HCT116 (cell line): Measurements from ENCODE around the gene FAH. TPM values are rescaled to one million over a fixed set of nuclear protein-coding genes. Genes with fewer than 3 reads are reported as not detected.

ENCODE experiments used
- ATAC-seq: fragments of 200-7000 bp; cut with Tn5 transposase; 2 replicates; pipeline ENCODE4 v1.9.1; 2020; ENCODE audit warnings: mild to moderate bottlenecking, moderate library complexity
- BruUV-seq: library from RNA; stranded (reverse); fragments of 400-500 nt; replicated peaks from 2 replicates; lab custom pipeline; 2021; lab: Mats Ljungman, UMichigan
- CTCF ChIA-PET: fragments of 300-600 bp; sonication (Branson Sonifier 250); formaldehyde crosslinking; loops from one replicate; lab custom pipeline; 2021; ENCODE audit warnings: antibody characterized with exemption; lab: Charles Lee
- POLR2A ChIA-PET: fragments of 300-600, 350-600 bp; sonication (Branson Sonifier 250); formaldehyde crosslinking; loops from one replicate; lab custom pipeline; 2021; ENCODE audit warnings: antibody characterized with exemption; lab: Charles Lee
- RAD21 ChIA-PET, 2 experiments: fragments of 300-600 bp; sonication (Branson Sonifier 250); formaldehyde crosslinking; loops; one replicate each; lab custom pipeline; 2023; ENCODE audit warnings: low total read pairs in 2 of 2; ENCODE audit not compliant: uncharacterized antibody in 2 of 2, unreplicated experiment in 2 of 2, low non-redundant PET in 1 of 2; lab: Charles Lee
- DNase-seq: peaks from one replicate; pipeline ENCODE4 v3.0.0-alpha.2; 2010; ENCODE audit warnings: low read depth, low spot score
- H2AFZ ChIP-seq: fragments of 200-600 bp; shearing (Covaris generic), sonication (generic); 2 replicates; pipeline ENCODE4 v1.6.1; 2017; ENCODE audit warnings: low read depth, mixed run types, mixed read lengths, antibody characterized with exemption, low read length; ENCODE audit not compliant: poor library complexity, severe bottlenecking
- H3K27ac ChIP-seq: 2 replicates; pipeline ENCODE4 v1.5.1; 2012; ENCODE audit warnings: low read depth, low read length
- H3K27me3 ChIP-seq: fragments of 200-600 bp; sonication (generic); 2 replicates; pipeline ENCODE4 v1.6.1; 2016; ENCODE audit warnings: mixed run types, low read length, mixed read lengths; ENCODE audit not compliant: insufficient read depth
- H3K36me3 ChIP-seq, 2 experiments: fragments of 200-500 bp in 1 of 2; fragments of 200-600 bp in 1 of 2; sonication (Bioruptor generic) in 1 of 2; sonication (generic) in 1 of 2; 2 replicates each; pipeline versions ENCODE4 v1.5.1 to v1.6.1; 2014 to 2016; ENCODE audit warnings: low read length in 2 of 2, inconsistent platforms in 1 of 2, mixed read lengths in 1 of 2, mixed run types in 1 of 2; ENCODE audit not compliant: insufficient read depth in 2 of 2, control insufficient read depth in 1 of 2
- H3K4me1 ChIP-seq, 2 experiments: fragments of 200-600 bp in 1 of 2; sonication (generic) in 1 of 2; 2 replicates each; pipeline versions ENCODE4 v1.5.1 to v1.6.1; 2012 to 2017; ENCODE audit warnings: low read length in 2 of 2, inconsistent platforms in 1 of 2, mild to moderate bottlenecking in 1 of 2, mixed read lengths in 1 of 2, mixed run types in 1 of 2, moderate library complexity in 1 of 2; ENCODE audit not compliant: insufficient read depth in 2 of 2, control insufficient read depth in 1 of 2
- H3K4me2 ChIP-seq: fragments of 200-600 bp; sonication (generic); 2 replicates; pipeline ENCODE4 v1.6.1; 2017; ENCODE audit warnings: mixed run types, low read length, mixed read lengths
- H3K4me3 ChIP-seq, 2 experiments: fragments of 200-600 bp in 1 of 2; sonication (generic) in 1 of 2; replicated peaks in 1 of 2; 2 replicates each; pipeline ENCODE4 v1.5.1; 2011 to 2016; ENCODE audit warnings: low read length in 2 of 2, control low read depth in 1 of 2, low read depth in 1 of 2, mild to moderate bottlenecking in 1 of 2, mixed read lengths in 1 of 2, mixed run types in 1 of 2
- H3K79me2 ChIP-seq: fragments of 200-600 bp; sonication (generic); 2 replicates; pipeline ENCODE4 v1.6.1; 2017; ENCODE audit warnings: mild to moderate bottlenecking, mixed run types, low read length, moderate library complexity, mixed read lengths; ENCODE audit not compliant: insufficient read depth
- H3K9ac ChIP-seq: fragments of 200-600 bp; sonication (generic); 2 replicates; pipeline ENCODE4 v1.6.1; 2016; ENCODE audit warnings: low read length, mixed read lengths
- H3K9me2 ChIP-seq: fragments of 200-600 bp; sonication (generic), shearing (Covaris generic); 2 replicates; pipeline ENCODE4 v1.6.1; 2017; ENCODE audit warnings: mixed run types, mild to moderate bottlenecking, moderate library complexity; ENCODE audit not compliant: insufficient read depth
- H3K9me3 ChIP-seq, 2 experiments: fragments of 200-500 bp in 1 of 2; fragments of 200-600 bp in 1 of 2; sonication (Bioruptor generic) in 1 of 2; sonication (generic) in 1 of 2; 2 replicates each; pipeline ENCODE4 v1.6.1; 2014 to 2017; ENCODE audit warnings: low read length in 2 of 2, mixed read lengths in 2 of 2, inconsistent platforms in 1 of 2, low read depth in 1 of 2, mild to moderate bottlenecking in 1 of 2, mixed run types in 1 of 2, moderate library complexity in 1 of 2; ENCODE audit not compliant: control insufficient read depth in 1 of 2, insufficient read depth in 1 of 2
- H4K20me1 ChIP-seq: fragments of 200-600 bp; sonication (generic), shearing (Covaris generic); 2 replicates; pipeline ENCODE4 v1.6.1; 2017; ENCODE audit warnings: mixed run types, mild to moderate bottlenecking, moderate library complexity; ENCODE audit not compliant: insufficient read depth
- CBX3 ChIP-seq: IDR thresholded peaks from 2 replicates; pipeline ENCODE4 v1.6.1; 2012; ENCODE audit warnings: low read depth
- CEBPB ChIP-seq: IDR thresholded peaks from 2 replicates; pipeline ENCODE4 v1.6.1; 2012; ENCODE audit warnings: low read depth
- ELF1 ChIP-seq: IDR thresholded peaks from 2 replicates; pipeline ENCODE4 v1.6.1; 2012; ENCODE audit warnings: low read depth, borderline replicate concordance
- EZH2 ChIP-seq: fragments of 200-600 bp; sonication (generic); IDR thresholded peaks from 2 replicates; pipeline ENCODE4 v1.6.1; 2017; ENCODE audit warnings: antibody characterized with exemption, mixed run types
- EZH2phosphoT487 ChIP-seq: fragments of 200-600 bp; IDR thresholded peaks from 2 replicates; pipeline ENCODE4 v1.6.1; 2018; ENCODE audit warnings: antibody characterized with exemption, borderline replicate concordance
- JUND ChIP-seq: IDR thresholded peaks from 2 replicates; pipeline ENCODE4 v1.6.1; 2012
- RAD21 ChIP-seq: IDR thresholded peaks from 2 replicates; pipeline ENCODE4 v1.6.1; 2012; ENCODE audit warnings: low read depth, mild to moderate bottlenecking
- SP1 ChIP-seq: IDR thresholded peaks from 2 replicates; pipeline ENCODE4 v1.6.1; 2012; ENCODE audit warnings: low read depth
- SRF ChIP-seq: IDR thresholded peaks from 2 replicates; pipeline ENCODE4 v1.6.1; 2012; ENCODE audit warnings: low read depth
- ZNF274 ChIP-seq: fragments of 200-500 bp; sonication (Bioruptor generic); IDR thresholded peaks from 2 replicates; pipeline ENCODE4 v1.6.1; 2014; ENCODE audit warnings: mild to moderate bottlenecking, low read depth, low read length, inconsistent platforms
- intact Hi-C: fragments of 100-400 bp; cut with micrococcal nuclease; formaldehyde crosslinking; loops from 2 replicates; pipeline ENCODE4 v1.10.0; 2022
- total RNA-seq: library from RNA; stranded (reverse); gene quantifications from one replicate; pipeline ENCODE4 v1.2.1, GENCODE V29; 2021; ENCODE audit not compliant: unreplicated experiment
- TF ChIP-seq, protein P1 (sequence below): IDR thresholded peaks from 2 replicates; pipeline ENCODE4 v1.6.1; 2012
- TF ChIP-seq, protein P2 (sequence below), 3 experiments: fragments of 200-600 bp in 1 of 3; sonication (generic) in 1 of 3; IDR thresholded peaks in 2 of 3; conservative IDR thresholded peaks in 1 of 3; 2 replicates each; pipeline ENCODE4 v1.5.1; 2012 to 2017; ENCODE audit warnings: low read depth in 2 of 3, low read length in 2 of 3, antibody characterized with exemption in 1 of 3, borderline replicate concordance in 1 of 3, control low read depth in 1 of 3, mild to moderate bottlenecking in 1 of 3, mixed read lengths in 1 of 3, mixed run types in 1 of 3, moderate library complexity in 1 of 3; ENCODE audit not compliant: insufficient read depth in 1 of 3

FAH gene
- total RNA-seq, 1 experiment from 2014 or later = 20.0 TPM

DNA sequence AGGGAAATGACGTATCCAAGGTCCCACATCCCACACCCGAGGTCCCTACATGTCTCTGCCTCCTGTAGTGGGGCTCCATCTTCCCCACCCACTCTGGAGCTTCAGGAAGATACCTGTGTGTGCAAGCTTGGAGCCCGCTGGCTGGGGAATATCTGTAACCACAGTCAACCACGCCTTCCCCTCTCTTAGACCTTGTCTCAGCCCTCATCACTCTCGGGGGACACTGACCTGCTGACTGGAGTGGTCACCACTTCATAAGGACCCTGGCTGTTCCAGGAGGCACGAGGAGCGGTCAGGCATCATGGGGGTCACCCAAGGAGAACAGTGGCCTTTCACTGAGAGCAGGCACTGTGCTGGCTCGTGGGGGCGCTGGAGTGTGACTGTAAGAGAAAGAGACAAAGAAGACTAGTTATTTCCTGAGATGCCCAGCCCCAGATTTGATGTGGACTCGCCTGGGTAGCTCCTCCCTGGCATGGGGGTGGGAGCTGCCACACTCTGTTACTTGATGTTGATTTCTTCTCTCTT, 50.6 kb downstream of the FAH start:
- RAD21 ChIA-PET = interaction anchor here in 1 of 2 experiments (0.6 kb wide), 1 partner anchor 1958 kb away, joined by 6 read pairs; no protein-coding TSS in a partner anchor
- no peaks in the 10 kb centered on the region for H3K79me2 ChIP-seq
- H3K27me3 ChIP-seq = peaks cover 24% of the 10 kb centered on the region
- CTCF ChIA-PET = no interaction called here
- no peaks in the 10 kb centered on the region for H3K9me2 ChIP-seq
- H3K9ac ChIP-seq = no peak overlapping the region
- no peaks in the 10 kb centered on the region for H4K20me1 ChIP-seq
- DNase-seq (no peak), ATAC-seq (peak; percentile 54)
- POLR2A ChIA-PET = interaction anchor here (0.7 to 1.2 kb wide), 3 partner anchors 10 to 357 kb away, joined by 3 read pairs; no protein-coding TSS in a partner anchor
- H3K27ac ChIP-seq = no peak overlapping the region
- H3K36me3 ChIP-seq = no peaks in the 10 kb centered on the region
- no peak for TF ChIP-seq EZH2phosphoT487
- TF ChIP-seq EZH2 = no peak
- no peak for TF ChIP-seq SRF
- TF ChIP-seq, protein P1, sequence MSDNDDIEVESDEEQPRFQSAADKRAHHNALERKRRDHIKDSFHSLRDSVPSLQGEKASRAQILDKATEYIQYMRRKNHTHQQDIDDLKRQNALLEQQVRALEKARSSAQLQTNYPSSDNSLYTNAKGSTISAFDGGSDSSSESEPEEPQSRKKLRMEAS = no peak
- 0 out of 2 replicates have a peak, but pooled peaks have one; percentile 10 for TF ChIP-seq RAD21
- TF ChIP-seq CBX3 = no peak
- TF ChIP-seq JUND = no peak
- TF ChIP-seq, protein P2, sequence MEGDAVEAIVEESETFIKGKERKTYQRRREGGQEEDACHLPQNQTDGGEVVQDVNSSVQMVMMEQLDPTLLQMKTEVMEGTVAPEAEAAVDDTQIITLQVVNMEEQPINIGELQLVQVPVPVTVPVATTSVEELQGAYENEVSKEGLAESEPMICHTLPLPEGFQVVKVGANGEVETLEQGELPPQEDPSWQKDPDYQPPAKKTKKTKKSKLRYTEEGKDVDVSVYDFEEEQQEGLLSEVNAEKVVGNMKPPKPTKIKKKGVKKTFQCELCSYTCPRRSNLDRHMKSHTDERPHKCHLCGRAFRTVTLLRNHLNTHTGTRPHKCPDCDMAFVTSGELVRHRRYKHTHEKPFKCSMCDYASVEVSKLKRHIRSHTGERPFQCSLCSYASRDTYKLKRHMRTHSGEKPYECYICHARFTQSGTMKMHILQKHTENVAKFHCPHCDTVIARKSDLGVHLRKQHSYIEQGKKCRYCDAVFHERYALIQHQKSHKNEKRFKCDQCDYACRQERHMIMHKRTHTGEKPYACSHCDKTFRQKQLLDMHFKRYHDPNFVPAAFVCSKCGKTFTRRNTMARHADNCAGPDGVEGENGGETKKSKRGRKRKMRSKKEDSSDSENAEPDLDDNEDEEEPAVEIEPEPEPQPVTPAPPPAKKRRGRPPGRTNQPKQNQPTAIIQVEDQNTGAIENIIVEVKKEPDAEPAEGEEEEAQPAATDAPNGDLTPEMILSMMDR (IDR thresholded peaks at IDR 0.05 in 2 of 3, conservative IDR thresholded peaks at IDR 0.05 in 1 of 3; ENCODE audit: borderline replicate concordance in 1 of 3, insufficient read depth in 1 of 3, low read depth in 2 of 3, low read length in 2 of 3) = peak in 1 of 3 experiments; percentile 18; a peak in 1 of 6 replicates
- TF ChIP-seq ELF1 = no peak
- TF ChIP-seq ZNF274 = no peak
- no peak for TF ChIP-seq SP1
- no peak for TF ChIP-seq CEBPB
- no TSS peak for BruUV-seq
- no peak overlapping the region for H3K4me3 ChIP-seq
- peaks cover 0 to 12% of the 10 kb centered on the region in 2 experiments; a peak in 1 of 4 replicates for H3K4me1 ChIP-seq
- no peaks in the 10 kb centered on the region for H3K9me3 ChIP-seq
- intact Hi-C loops = no loop called here
- H2AFZ ChIP-seq = no peak overlapping the region
- H3K4me2 ChIP-seq = no peak overlapping the region
